HepG2 (cell line): Measurements from ENCODE around the gene PIGK.

Experiments used
- CBX5 ChIP-seq: sonication (generic); formaldehyde crosslinking; IDR thresholded peaks from 2 replicates; pipeline ENCODE4 v1.4.0; 2020; ENCODE audit warnings: missing genetic modification reagents, borderline replicate concordance
- EP300 ChIP-seq, 3 experiments: sonication (generic) in 1 of 3; formaldehyde crosslinking in 1 of 3; IDR thresholded peaks; 2 replicates each; pipeline versions ENCODE4 v1.5.1 to v1.6.1; 2011 to 2020; ENCODE audit warnings: low read depth in 2 of 3, low read length in 2 of 3, borderline replicate concordance in 1 of 3, improper control_type of control experiment in 1 of 3, mild to moderate bottlenecking in 1 of 3, missing genetic modification reagents in 1 of 3, moderate library complexity in 1 of 3
- EZH2 ChIP-seq: conservative IDR thresholded peaks from 2 replicates; pipeline ENCODE4 v1.6.1; 2012; ENCODE audit warnings: mild to moderate bottlenecking, low read depth, low read length, moderate library complexity
- HCFC1 ChIP-seq: fragments of 150-350 bp; IDR thresholded peaks from 2 replicates; pipeline ENCODE4 v1.6.1; 2014; ENCODE audit warnings: low read depth, low read length
- JUND ChIP-seq: sonication (generic); formaldehyde crosslinking; IDR thresholded peaks from 2 replicates; pipeline ENCODE4 v1.8.0; 2022; ENCODE audit warnings: mild to moderate bottlenecking, missing genetic modification reagents
- MYNN ChIP-seq: sonication (generic); formaldehyde crosslinking; IDR thresholded peaks from 2 replicates; pipeline ENCODE4 v1.4.0; 2020; ENCODE audit warnings: mild to moderate bottlenecking, low read depth, missing genetic modification reagents
- PPARG ChIP-seq: conservative IDR thresholded peaks from 2 replicates; pipeline ENCODE4 v1.6.1; 2016; ENCODE audit warnings: missing biosample characterization, missing genetic modification reagents
- SSRP1 ChIP-seq: IDR thresholded peaks from 2 replicates; pipeline ENCODE4 v1.6.1; 2016; ENCODE audit warnings: control low read depth
- TCF7L2 ChIP-seq: IDR thresholded peaks from 2 replicates; pipeline ENCODE4 v1.6.1; 2011; ENCODE audit warnings: mild to moderate bottlenecking, low read depth, low read length, moderate library complexity
- ZNF343 ChIP-seq: sonication (generic); formaldehyde crosslinking; IDR thresholded peaks from 2 replicates; pipeline ENCODE4 v1.4.0; 2020; ENCODE audit warnings: mild to moderate bottlenecking, missing genetic modification reagents
- TF ChIP-seq, protein P1 (sequence below): sonication (generic); formaldehyde crosslinking; IDR thresholded peaks from 2 replicates; pipeline ENCODE4 v1.5.0; 2020; ENCODE audit warnings: mild to moderate bottlenecking, missing genetic modification reagents, moderate library complexity
- TF ChIP-seq, protein P2 (sequence below): sonication (generic); formaldehyde crosslinking; conservative IDR thresholded peaks from 2 replicates; pipeline ENCODE4 v1.4.0; 2020; ENCODE audit warnings: missing genetic modification reagents

DNA sequence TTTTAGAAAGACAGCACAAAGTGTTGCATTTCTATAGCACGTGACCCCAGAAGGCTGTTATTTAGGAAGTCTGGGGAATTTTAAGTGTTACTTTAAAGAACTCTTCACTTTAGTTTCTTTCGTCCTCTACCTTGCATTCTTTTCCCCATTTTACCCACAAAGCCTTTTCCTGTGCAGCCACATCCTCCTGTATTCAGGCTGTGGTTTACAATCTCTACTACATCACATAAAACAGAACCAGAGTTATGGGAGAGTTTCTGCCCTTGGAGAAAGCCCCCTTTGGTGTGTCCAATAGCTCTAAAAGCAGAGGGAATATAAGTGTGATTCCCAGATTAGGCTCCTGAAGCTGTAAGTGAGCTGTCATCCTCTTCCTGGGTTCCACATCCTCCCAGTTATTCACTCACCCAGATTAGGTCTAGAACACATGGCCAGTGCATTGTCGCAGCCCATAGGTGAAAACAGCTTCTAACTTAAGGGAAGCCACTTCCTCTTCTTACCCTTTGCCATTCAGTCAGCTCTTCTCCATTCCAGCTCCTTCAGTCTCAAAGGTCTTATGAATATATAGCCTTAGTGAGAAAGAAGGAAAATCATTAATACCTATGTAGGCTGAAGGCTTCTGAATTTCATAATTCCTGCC lies 171.1 kb downstream of the PIGK start:
- TF ChIP-seq, protein P1, sequence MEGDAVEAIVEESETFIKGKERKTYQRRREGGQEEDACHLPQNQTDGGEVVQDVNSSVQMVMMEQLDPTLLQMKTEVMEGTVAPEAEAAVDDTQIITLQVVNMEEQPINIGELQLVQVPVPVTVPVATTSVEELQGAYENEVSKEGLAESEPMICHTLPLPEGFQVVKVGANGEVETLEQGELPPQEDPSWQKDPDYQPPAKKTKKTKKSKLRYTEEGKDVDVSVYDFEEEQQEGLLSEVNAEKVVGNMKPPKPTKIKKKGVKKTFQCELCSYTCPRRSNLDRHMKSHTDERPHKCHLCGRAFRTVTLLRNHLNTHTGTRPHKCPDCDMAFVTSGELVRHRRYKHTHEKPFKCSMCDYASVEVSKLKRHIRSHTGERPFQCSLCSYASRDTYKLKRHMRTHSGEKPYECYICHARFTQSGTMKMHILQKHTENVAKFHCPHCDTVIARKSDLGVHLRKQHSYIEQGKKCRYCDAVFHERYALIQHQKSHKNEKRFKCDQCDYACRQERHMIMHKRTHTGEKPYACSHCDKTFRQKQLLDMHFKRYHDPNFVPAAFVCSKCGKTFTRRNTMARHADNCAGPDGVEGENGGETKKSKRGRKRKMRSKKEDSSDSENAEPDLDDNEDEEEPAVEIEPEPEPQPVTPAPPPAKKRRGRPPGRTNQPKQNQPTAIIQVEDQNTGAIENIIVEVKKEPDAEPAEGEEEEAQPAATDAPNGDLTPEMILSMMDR (CRISPR knock-in tag) = no peak
- TF ChIP-seq ZNF343 (CRISPR knock-in tag) = no peak
- TF ChIP-seq EP300 (IDR thresholded peaks at IDR 0.05; ENCODE audit: low read depth in 2 of 2, low read length in 2 of 2) = no peak
- TF ChIP-seq EP300 (CRISPR knock-in tag; IDR thresholded peaks at IDR 0.05; ENCODE audit: borderline replicate concordance) = no peak
- no peak for TF ChIP-seq TCF7L2
- no peak for TF ChIP-seq PPARG (CRISPR knock-in tag)
- no peak for TF ChIP-seq SSRP1 (CRISPR knock-in tag)
- TF ChIP-seq EZH2 = no peak
- TF ChIP-seq JUND (CRISPR knock-in tag) = no peak
- TF ChIP-seq, protein P2, sequence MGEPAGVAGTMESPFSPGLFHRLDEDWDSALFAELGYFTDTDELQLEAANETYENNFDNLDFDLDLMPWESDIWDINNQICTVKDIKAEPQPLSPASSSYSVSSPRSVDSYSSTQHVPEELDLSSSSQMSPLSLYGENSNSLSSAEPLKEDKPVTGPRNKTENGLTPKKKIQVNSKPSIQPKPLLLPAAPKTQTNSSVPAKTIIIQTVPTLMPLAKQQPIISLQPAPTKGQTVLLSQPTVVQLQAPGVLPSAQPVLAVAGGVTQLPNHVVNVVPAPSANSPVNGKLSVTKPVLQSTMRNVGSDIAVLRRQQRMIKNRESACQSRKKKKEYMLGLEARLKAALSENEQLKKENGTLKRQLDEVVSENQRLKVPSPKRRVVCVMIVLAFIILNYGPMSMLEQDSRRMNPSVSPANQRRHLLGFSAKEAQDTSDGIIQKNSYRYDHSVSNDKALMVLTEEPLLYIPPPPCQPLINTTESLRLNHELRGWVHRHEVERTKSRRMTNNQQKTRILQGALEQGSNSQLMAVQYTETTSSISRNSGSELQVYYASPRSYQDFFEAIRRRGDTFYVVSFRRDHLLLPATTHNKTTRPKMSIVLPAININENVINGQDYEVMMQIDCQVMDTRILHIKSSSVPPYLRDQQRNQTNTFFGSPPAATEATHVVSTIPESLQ (CRISPR knock-in tag) = no peak
- TF ChIP-seq MYNN (CRISPR knock-in tag) = no peak
- no peak for TF ChIP-seq HCFC1
- no peak for TF ChIP-seq CBX5 (CRISPR knock-in tag)
